ENCODE results near the gene GINS2. TPM values are rescaled to one million over a fixed set of nuclear protein-coding genes. Genes with fewer than 3 reads are reported as not detected.

Gene GINS2
- total RNA-seq, 3 donors from 2014 or later: 60.6 to 65.8 (median 62.7) TPM

GRCh38 chr16:85642762-85643358 lies 45.9 kb downstream of the GINS2 start:
- H3K9me3 Mint-ChIP-seq: no peaks in the 10 kb centered on the region
- DNase-seq (no peak), ATAC-seq (no peak)
- H3K36me3 Mint-ChIP-seq (ENCODE audit: insufficient read depth): no peaks in the 10 kb centered on the region
- H3K27me3 Mint-ChIP-seq (ENCODE audit: low read depth): no peaks in the 10 kb centered on the region
- H3K4me3 Mint-ChIP-seq: no peak overlapping the region
- H3K4me1 Mint-ChIP-seq (ENCODE audit: low read depth): peaks cover 8% of the 10 kb centered on the region

DNA sequence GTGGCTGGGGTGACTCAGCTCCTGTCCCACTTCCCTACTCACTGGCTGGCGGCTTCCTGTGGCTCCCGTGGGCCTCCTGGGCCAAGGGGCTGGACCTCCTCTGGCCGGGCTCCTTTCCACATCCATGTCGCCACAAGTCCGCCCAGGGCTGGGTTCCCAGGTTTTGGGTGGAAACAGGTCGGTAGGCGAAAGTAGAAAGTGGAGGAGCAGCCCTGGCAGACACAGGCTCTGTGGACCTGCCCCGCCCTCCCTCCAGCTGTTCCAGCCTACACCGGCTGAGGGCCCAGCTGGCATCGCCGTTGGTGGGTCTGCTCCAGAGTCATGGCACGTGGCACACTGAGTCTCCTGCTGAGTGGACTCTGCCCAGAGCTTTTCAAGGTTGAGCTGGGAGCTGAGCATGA lies 47.0 kb downstream of the GINS2 start:
- Mint-ChIP-seq H3K4me1 (ENCODE audit: low read depth) (peaks cover 8% of the 10 kb centered on the region), H3K9me3 (no peaks in the 10 kb centered on the region), H3K36me3 (ENCODE audit: insufficient read depth) (no peaks in the 10 kb centered on the region), H3K4me3 (no peak overlapping the region), H3K27me3 (ENCODE audit: low read depth) (no peaks in the 10 kb centered on the region)
- DNase-seq (no peak), ATAC-seq (no peak)

DNA sequence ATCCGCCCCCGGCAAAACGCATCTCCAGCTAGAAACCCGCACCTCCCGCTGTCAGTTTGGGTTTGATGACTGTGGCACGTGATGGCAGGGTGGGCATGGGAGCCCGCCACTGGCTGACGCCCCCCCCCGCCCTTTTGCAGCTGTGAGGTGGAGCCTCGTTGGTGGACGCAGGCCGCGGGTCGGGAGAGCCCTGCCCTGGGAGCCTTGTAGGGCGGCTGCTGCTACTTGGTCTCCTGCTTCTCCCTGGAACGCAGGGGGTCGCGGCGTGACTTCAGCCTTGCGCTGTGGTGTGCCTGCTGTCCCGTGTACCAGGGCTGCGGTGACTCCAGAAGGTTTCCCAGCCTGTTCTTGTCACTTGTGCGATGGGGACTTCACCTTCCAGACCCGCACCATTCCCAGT lies 47.4 kb downstream of the GINS2 start:
- DNase-seq (no peak), ATAC-seq (no peak)
- Mint-ChIP-seq H3K4me1 (ENCODE audit: low read depth) (peaks cover 8% of the 10 kb centered on the region), H3K4me3 (no peak overlapping the region), H3K27me3 (ENCODE audit: low read depth) (no peaks in the 10 kb centered on the region), H3K9me3 (no peaks in the 10 kb centered on the region), H3K36me3 (ENCODE audit: insufficient read depth) (no peaks in the 10 kb centered on the region)

DNA sequence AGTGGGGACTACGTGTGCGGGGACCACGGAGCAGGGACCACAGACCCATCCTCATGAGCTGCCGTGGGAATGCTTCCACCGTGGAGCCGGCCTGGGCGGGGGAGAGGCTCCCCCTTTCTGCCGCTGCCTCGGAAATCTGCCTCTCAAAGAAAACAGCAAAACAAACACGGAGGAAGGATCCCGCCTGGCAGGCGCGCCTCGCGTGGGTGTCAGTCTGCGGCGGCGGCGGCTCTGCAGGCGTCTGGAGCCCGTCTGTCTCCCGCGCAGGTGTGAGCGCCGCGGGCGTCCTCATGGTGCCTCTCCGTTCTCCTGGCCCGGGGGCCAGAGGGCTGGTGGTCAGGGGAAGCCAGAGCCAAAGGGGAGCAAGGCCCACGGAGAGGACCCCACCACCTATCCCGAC lies 48.2 kb downstream of the GINS2 start:
- DNase-seq (no peak), ATAC-seq (no peak)
- H3K4me1 Mint-ChIP-seq (ENCODE audit: low read depth): peaks cover 8% of the 10 kb centered on the region
- no peaks in the 10 kb centered on the region for H3K9me3 Mint-ChIP-seq
- H3K4me3 Mint-ChIP-seq: no peak overlapping the region
- no peaks in the 10 kb centered on the region for H3K27me3 Mint-ChIP-seq (ENCODE audit: low read depth)
- H3K36me3 Mint-ChIP-seq (ENCODE audit: insufficient read depth): no peaks in the 10 kb centered on the region

- no peaks in the 10 kb centered on the region for H3K9me3 Mint-ChIP-seq
- ATAC-seq (no peak), DNase-seq (no peak)
- H3K4me1 Mint-ChIP-seq (ENCODE audit: low read depth): peaks cover 8% of the 10 kb centered on the region
- H3K4me3 Mint-ChIP-seq: no peak overlapping the region
- H3K36me3 Mint-ChIP-seq (ENCODE audit: insufficient read depth): no peaks in the 10 kb centered on the region
- H3K27me3 Mint-ChIP-seq (ENCODE audit: low read depth): no peaks in the 10 kb centered on the region
Observed at GRCh38 chr16:85640254-85640558, 48.5 kb downstream of the GINS2 start.

- H3K9me3 Mint-ChIP-seq: no peaks in the 10 kb centered on the region
- H3K27me3 Mint-ChIP-seq (ENCODE audit: low read depth): no peaks in the 10 kb centered on the region
- ATAC-seq (no peak), DNase-seq (no peak)
- H3K4me3 Mint-ChIP-seq: no peak overlapping the region
- peaks cover 8% of the 10 kb centered on the region for H3K4me1 Mint-ChIP-seq (ENCODE audit: low read depth)
- H3K36me3 Mint-ChIP-seq (ENCODE audit: insufficient read depth): no peaks in the 10 kb centered on the region
Observed at GRCh38 chr16:85639529-85640253, 49.1 kb downstream of the GINS2 start.

GRCh38 chr16:85638695-85639409 lies 49.9 kb downstream of the GINS2 start:
- H3K4me1 Mint-ChIP-seq (ENCODE audit: low read depth): peaks cover 2% of the 10 kb centered on the region
- ATAC-seq: no peak
- H3K4me3 Mint-ChIP-seq: no peak overlapping the region
- DNase-seq: no peak
- no peaks in the 10 kb centered on the region for H3K27me3 Mint-ChIP-seq (ENCODE audit: low read depth)
- no peaks in the 10 kb centered on the region for H3K9me3 Mint-ChIP-seq
- no peaks in the 10 kb centered on the region for H3K36me3 Mint-ChIP-seq (ENCODE audit: insufficient read depth)

GRCh38 chr16:85637808-85638647 lies 50.7 kb downstream of the GINS2 start:
- H3K4me3 Mint-ChIP-seq: no peak overlapping the region
- no peaks in the 10 kb centered on the region for H3K9me3 Mint-ChIP-seq
- H3K27me3 Mint-ChIP-seq (ENCODE audit: low read depth): no peaks in the 10 kb centered on the region
- ATAC-seq: no peak
- H3K36me3 Mint-ChIP-seq (ENCODE audit: insufficient read depth): no peaks in the 10 kb centered on the region
- no peak for DNase-seq
- H3K4me1 Mint-ChIP-seq (ENCODE audit: low read depth): peaks cover 1% of the 10 kb centered on the region

DNA sequence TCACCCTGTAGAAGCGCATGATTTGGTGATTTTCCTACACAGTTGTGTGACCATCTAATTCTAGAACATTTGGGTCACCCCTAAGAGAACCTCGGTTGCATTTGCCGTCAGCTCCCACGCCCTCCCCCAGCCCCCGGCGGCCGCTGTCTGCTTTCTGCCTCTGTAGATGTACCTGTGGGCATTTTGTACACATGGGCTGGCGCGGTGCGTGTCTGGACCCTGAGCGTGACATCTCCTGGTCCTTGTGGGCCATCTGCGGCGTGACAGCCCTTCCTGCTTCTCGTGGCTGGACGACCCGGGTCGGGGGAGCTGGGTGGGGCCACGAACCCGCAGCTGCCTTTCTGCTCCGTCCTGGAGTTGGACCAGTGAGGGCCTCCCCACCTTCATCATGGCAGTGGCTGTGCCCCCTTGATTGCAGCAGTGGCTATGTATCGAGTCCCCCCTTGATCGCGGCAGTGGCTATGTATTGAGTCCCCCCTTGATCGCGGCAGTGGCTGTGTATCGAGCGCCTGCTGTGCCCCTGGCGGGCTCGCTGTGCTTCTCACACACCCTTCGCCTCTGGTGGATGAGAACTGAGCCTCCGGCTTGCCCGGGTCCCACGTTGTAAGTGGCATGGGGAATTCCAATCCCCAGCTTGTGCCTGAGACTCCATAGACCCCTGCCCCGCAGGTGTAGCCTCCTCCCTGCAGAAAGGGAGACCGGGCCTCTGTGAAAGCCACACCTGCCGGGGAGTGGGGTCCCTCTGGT lies 51.5 kb downstream of the GINS2 start:
- ATAC-seq (no peak), DNase-seq (no peak)
- H3K36me3 Mint-ChIP-seq (ENCODE audit: insufficient read depth): no peaks in the 10 kb centered on the region
- H3K4me3 Mint-ChIP-seq: no peak overlapping the region
- H3K9me3 Mint-ChIP-seq: no peaks in the 10 kb centered on the region
- H3K4me1 Mint-ChIP-seq (ENCODE audit: low read depth): no peaks in the 10 kb centered on the region
- no peaks in the 10 kb centered on the region for H3K27me3 Mint-ChIP-seq (ENCODE audit: low read depth)

DNA sequence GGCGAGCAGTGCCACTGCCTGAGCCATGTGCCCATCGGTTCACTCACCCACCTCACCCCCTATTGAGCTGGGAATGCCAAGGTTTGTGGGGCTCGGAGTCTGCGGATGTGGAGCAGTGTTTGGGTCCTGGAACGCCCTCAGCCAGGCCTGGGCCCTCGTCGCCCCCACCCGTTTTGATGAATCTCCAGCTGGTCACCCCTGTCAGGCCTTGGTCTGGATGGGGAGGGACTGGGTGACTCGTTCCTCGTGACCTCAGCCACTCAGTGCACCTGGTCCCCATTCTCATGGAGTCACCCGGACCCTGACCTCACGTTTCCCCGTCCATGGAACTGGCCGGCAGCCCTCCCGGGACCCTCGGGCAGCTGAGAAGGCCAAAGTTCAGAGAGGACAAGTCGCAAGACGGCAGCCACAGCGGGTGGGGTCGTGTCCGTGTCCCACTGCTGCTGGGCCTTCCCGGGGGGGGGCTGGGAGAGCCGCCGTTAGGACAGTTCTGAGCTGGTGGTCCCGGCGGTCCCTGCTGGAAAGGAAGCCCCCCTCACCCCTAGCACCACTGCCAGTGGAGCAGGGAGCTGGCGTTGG lies 52.4 kb downstream of the GINS2 start:
- H3K4me1 Mint-ChIP-seq (ENCODE audit: low read depth): no peaks in the 10 kb centered on the region
- H3K36me3 Mint-ChIP-seq (ENCODE audit: insufficient read depth): no peaks in the 10 kb centered on the region
- no peak overlapping the region for H3K4me3 Mint-ChIP-seq
- ATAC-seq: no peak
- DNase-seq: no peak
- no peaks in the 10 kb centered on the region for H3K27me3 Mint-ChIP-seq (ENCODE audit: low read depth)
- H3K9me3 Mint-ChIP-seq: no peaks in the 10 kb centered on the region

DNA sequence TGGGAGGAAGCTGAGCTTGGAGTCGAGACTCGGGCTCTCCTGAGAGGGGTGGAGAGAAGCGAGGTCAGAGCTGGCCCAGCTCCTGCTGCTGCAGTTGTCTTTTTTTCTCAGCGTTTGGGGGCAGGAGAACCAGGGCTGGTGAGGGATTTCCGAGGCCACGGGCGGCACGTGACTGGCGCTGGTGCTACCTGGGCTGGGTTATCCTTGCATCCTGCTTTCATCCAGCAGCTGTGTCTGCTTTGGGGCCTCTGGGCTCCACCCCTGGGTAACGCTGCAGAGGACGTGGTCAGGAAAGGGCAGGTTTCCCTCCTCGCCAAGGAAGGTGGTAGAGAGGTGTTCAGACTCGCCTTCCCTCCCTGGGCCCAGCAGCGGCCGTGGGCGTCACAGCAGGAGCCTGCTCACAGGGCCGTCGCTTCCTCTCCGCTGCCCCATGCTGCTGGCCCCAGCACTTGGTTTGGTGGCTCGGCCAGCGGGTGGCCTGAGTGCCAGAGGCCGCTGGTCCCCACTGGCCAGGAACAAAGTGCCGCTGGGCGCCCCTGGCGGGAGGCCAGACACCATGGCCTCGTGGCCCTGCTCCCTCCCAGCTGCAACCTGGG lies 53.1 kb downstream of the GINS2 start:
- H3K36me3 Mint-ChIP-seq (ENCODE audit: insufficient read depth): no peaks in the 10 kb centered on the region
- ATAC-seq (no peak), DNase-seq (no peak)
- no peaks in the 10 kb centered on the region for H3K4me1 Mint-ChIP-seq (ENCODE audit: low read depth)
- H3K9me3 Mint-ChIP-seq: no peaks in the 10 kb centered on the region
- H3K4me3 Mint-ChIP-seq: no peak overlapping the region
- H3K27me3 Mint-ChIP-seq (ENCODE audit: low read depth): no peaks in the 10 kb centered on the region

DNA sequence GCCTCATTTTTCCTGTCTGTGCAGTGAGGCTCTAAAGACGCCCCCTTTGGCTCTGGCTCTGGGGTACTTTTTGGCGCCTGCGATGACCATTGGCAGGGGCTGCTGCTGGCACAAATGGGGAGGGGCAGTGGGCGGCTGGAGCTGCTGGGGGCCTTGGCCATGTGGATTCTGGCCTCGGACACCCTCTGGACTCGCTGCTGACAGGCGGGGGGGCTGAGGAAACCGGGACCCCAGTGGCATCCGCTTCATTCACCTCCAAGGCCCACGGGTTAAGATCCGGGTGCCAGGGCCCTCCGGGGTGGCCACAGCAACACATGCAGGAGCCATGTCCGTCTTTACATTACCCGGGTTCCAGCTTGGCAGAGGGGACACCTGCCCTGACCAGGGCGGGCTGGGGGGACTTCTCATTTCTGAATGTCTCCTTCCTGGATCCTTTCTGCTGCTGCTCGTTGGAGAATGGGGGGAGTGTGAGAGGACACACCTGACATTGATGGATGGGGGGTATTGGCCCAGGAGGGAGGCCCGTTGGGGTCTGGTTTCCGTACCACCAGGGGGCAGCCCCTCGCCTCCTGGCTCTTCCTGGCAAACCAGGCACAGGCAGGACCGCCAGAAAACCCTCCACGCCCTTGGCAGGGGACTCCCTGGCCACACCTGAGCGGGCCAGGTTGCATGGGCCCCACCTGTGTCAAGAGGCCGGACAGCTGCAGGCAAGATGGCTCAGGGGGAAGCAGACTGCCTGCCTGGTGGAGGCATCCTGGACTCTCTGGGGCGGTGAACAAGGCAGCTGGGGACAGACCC lies 53.8 kb downstream of the GINS2 start:
- H3K27me3 Mint-ChIP-seq (ENCODE audit: low read depth): no peaks in the 10 kb centered on the region
- peaks cover 3% of the 10 kb centered on the region for H3K9me3 Mint-ChIP-seq
- H3K36me3 Mint-ChIP-seq (ENCODE audit: insufficient read depth): peaks cover 2% of the 10 kb centered on the region
- no peaks in the 10 kb centered on the region for H3K4me1 Mint-ChIP-seq (ENCODE audit: low read depth)
- ATAC-seq: no peak
- DNase-seq: no peak
- H3K4me3 Mint-ChIP-seq: no peak overlapping the region

- DNase-seq (no peak), ATAC-seq (no peak)
- H3K27me3 Mint-ChIP-seq (ENCODE audit: low read depth): no peaks in the 10 kb centered on the region
- peaks cover under 1% of the 10 kb centered on the region for H3K4me1 Mint-ChIP-seq (ENCODE audit: low read depth)
- H3K4me3 Mint-ChIP-seq: no peak overlapping the region
- H3K9me3 Mint-ChIP-seq: peaks cover 9% of the 10 kb centered on the region
- H3K36me3 Mint-ChIP-seq (ENCODE audit: insufficient read depth): peaks cover 11% of the 10 kb centered on the region
Observed at GRCh38 chr16:85633888-85634287, 54.9 kb downstream of the GINS2 start.

Measured in activated T-cell treated with anti-CD3 and anti-CD28 coated beads, Interleukin-2, amount 50 U/mL, for 4 hours (primary cell).